GM23338 (cell line): ENCODE results near the gene ATF1. TPM values are rescaled to one million over a fixed set of nuclear protein-coding genes. Genes with fewer than 3 reads are reported as not detected.
"Not testable (repeated sequence)": the region's sequence is repeated elsewhere in the genome, so short reads cannot be mapped to it uniquely, and the experiment has no call there.

Experiments
- ATAC-seq: fragments of 200-7000 bp; cut with Tn5 transposase; 3 replicates; pipeline ENCODE4 v1.9.1; 2020
- DNase-seq: peaks from one replicate; pipeline ENCODE4 v3.0.0-alpha.2; 2015; ENCODE audit warnings: low spot score
- H2AFZ ChIP-seq: fragments of 200-600 bp; sonication (generic); 2 replicates; pipeline ENCODE4 v1.8.0; 2016; ENCODE audit warnings: antibody characterized with exemption, mild to moderate bottlenecking, moderate library complexity
- H3F3A ChIP-seq: fragments of 200-600 bp; sonication (generic); replicated peaks from 2 replicates; pipeline ENCODE4 v1.8.0; 2017; ENCODE audit warnings: antibody characterized with exemption, mixed run types, low read depth
- H3K27ac ChIP-seq: fragments of 200-600 bp; sonication (generic); 2 replicates; pipeline ENCODE4 v1.6.1; 2016; ENCODE audit warnings: low read depth
- H3K27me3 ChIP-seq: fragments of 200-600 bp; sonication (generic); 2 replicates; pipeline ENCODE4 v1.8.0; 2016; ENCODE audit warnings: mild to moderate bottlenecking, mixed run types, moderate library complexity; ENCODE audit not compliant: insufficient read depth
- H3K36me3 ChIP-seq: fragments of 200-600 bp; sonication (generic); 2 replicates; pipeline ENCODE4 v1.8.0; 2016; ENCODE audit warnings: mild to moderate bottlenecking; ENCODE audit not compliant: insufficient read depth
- H3K4me1 ChIP-seq: fragments of 200-600 bp; sonication (generic); 2 replicates; pipeline ENCODE4 v1.8.0; 2016; ENCODE audit warnings: mild to moderate bottlenecking, moderate library complexity; ENCODE audit not compliant: insufficient read depth
- H3K4me2 ChIP-seq: fragments of 200-600 bp; sonication (generic); 2 replicates; pipeline ENCODE4 v1.7.1; 2017; ENCODE audit warnings: mixed run types
- H3K4me3 ChIP-seq: fragments of 200-600 bp; sonication (generic); 2 replicates; pipeline ENCODE4 v1.6.1; 2016; ENCODE audit warnings: mixed run types
- H3K79me2 ChIP-seq: fragments of 200-600 bp; sonication (generic); replicated peaks from 2 replicates; pipeline ENCODE4 v1.8.0; 2017; ENCODE audit warnings: mild to moderate bottlenecking; ENCODE audit not compliant: insufficient read depth
- H3K9me2 ChIP-seq: fragments of 200-600 bp; sonication (generic); 2 replicates; pipeline ENCODE4 v1.8.0; 2017; ENCODE audit not compliant: insufficient read depth
- H4K20me1 ChIP-seq: fragments of 200-600 bp; sonication (generic); replicated peaks from 2 replicates; pipeline ENCODE4 v1.8.0; 2017; ENCODE audit warnings: mild to moderate bottlenecking; ENCODE audit not compliant: insufficient read depth
- H3K27ac Mint-ChIP-seq: 2 replicates; pipeline ENCODE4 v1.8.0; 2020; ENCODE audit warnings: inconsistent platforms, mild to moderate bottlenecking, moderate library complexity, mixed read lengths
- H3K27me3 Mint-ChIP-seq: 3 replicates; pipeline ENCODE4 v1.8.0; 2022; ENCODE audit warnings: low read depth, mild to moderate bottlenecking, moderate library complexity, mixed read lengths, inconsistent platforms; ENCODE audit not compliant: insufficient read depth, poor library complexity
- H3K36me3 Mint-ChIP-seq: 3 replicates; pipeline ENCODE4 v1.8.0; 2021; ENCODE audit warnings: low read depth, mild to moderate bottlenecking, inconsistent platforms, moderate library complexity, mixed read lengths
- H3K4me1 Mint-ChIP-seq: 3 replicates; pipeline ENCODE4 v1.8.0; 2020; ENCODE audit warnings: mild to moderate bottlenecking, inconsistent platforms, mixed read lengths
- H3K4me3 Mint-ChIP-seq: 3 replicates; pipeline ENCODE4 v1.8.0; 2021; ENCODE audit warnings: moderate library complexity, mild to moderate bottlenecking, inconsistent platforms, mixed read lengths
- H3K9me3 Mint-ChIP-seq: 3 replicates; pipeline ENCODE4 v1.8.0; 2020; ENCODE audit warnings: moderate library complexity, mild to moderate bottlenecking, inconsistent platforms, mixed read lengths
- CREB1 ChIP-seq: fragments of 250-450 bp; sonication (Bioruptor Pico); IDR thresholded peaks from 2 replicates; pipeline ENCODE4 v1.5.0; 2020; ENCODE audit warnings: low read depth, mild to moderate bottlenecking, moderate library complexity
- EZH2 ChIP-seq: fragments of 200-600 bp; sonication (generic); IDR thresholded peaks from one replicate; pipeline ENCODE4 v1.8.0; 2017; ENCODE audit warnings: antibody characterized with exemption, mild to moderate bottlenecking, low read depth; ENCODE audit not compliant: unreplicated experiment
- JUNB ChIP-seq: IDR thresholded peaks from one replicate; pipeline ENCODE4 v1.6.1; 2016; ENCODE audit warnings: antibody characterized with exemption; ENCODE audit not compliant: unreplicated experiment
- POLR2AphosphoS5 ChIP-seq: IDR thresholded peaks from 2 replicates; pipeline ENCODE4 v1.6.1; 2016; ENCODE audit warnings: antibody characterized with exemption, low read depth
- STAT1 ChIP-seq: IDR thresholded peaks from one replicate; pipeline ENCODE4 v1.6.1; 2016; ENCODE audit warnings: antibody characterized with exemption; ENCODE audit not compliant: unreplicated experiment
- ZNF114 ChIP-seq: fragments of 250-450 bp; sonication (Bioruptor Pico); IDR thresholded peaks from 2 replicates; pipeline ENCODE4 v1.5.0; 2020; ENCODE audit warnings: mild to moderate bottlenecking, moderate library complexity
- polyA plus RNA-seq: library from polyadenylated mRNA; unstranded; fragments of >200 nt; fragmentation: Nextera tagmentation; extraction: Ambion mirVana; gene quantifications from 2 replicates; pipeline ENCODE4 v1.2.1, GENCODE V29; 2016
- total RNA-seq: library from RNA; depleted of rRNA; stranded (reverse); fragments of >200 nt; shearing (Covaris generic); gene quantifications from 2 replicates; pipeline ENCODE4 v1.2.3, GENCODE V29; 2014

Gene ATF1
- total and polyA plus RNA-seq, 2 experiments from 2014 or later, result 17.5 to 22.7 TPM

DNA sequence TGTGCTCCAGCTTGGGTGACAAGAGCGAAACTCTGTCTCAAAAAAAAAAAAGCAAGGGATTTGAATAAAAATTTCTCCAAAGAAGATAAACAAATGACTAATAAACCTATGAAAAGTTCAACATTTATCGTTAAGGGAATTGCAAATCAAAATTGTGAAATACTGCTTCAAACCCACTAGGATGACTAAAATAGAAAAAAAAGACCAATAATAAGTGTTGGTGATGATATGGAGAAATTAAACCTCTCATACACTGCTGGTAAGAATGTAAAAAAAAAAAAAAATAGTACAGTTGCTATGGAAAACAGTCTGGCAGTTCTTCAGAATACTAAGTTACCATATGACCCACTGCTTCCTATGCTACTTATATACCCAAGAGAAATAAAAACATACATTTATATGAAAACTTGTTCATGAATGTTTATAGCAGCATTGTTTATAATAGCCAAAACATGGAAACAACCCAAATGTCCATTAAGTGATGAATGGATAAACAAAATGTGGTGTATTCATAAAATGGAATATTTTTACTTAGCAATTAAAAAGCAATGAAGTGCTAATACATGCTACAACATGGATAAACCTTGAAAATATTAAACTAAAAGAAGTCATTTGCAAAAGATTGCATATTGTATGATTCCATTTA is 39.5 kb downstream of the ATF1 start:
- Mint-ChIP-seq H3K4me3 (no peak overlapping the region), H3K9me3 (peaks cover 18% of the 10 kb centered on the region), H3K27me3 (peaks cover 6% of the 10 kb centered on the region), H3K4me1 (no peaks in the 10 kb centered on the region), H3K27ac (no peak overlapping the region), H3K36me3 (peaks cover 37% of the 10 kb centered on the region)
- TF ChIP-seq ZNF114, result no peak
- TF ChIP-seq POLR2AphosphoS5, result no peak
- Histone ChIP-seq H3K9me2 (no peaks in the 10 kb centered on the region), H3K27me3 (no peaks in the 10 kb centered on the region), H3F3A (no peaks in the 10 kb centered on the region), H3K4me3 (no peak overlapping the region), H3K4me2 (no peak overlapping the region), H3K27ac (no peak overlapping the region), H3K4me1 (no peaks in the 10 kb centered on the region), H3K79me2 (no peaks in the 10 kb centered on the region; the same call in 1 of the 2 replicates), H4K20me1 (no peaks in the 10 kb centered on the region), H3K36me3 (peaks cover 13% of the 10 kb centered on the region), H2AFZ (no peak overlapping the region)
- DNase-seq (no peak), ATAC-seq (no peak)

- Mint-ChIP-seq H3K27ac (no peak overlapping the region), H3K9me3 (no peaks in the 10 kb centered on the region), H3K4me1 (no peaks in the 10 kb centered on the region), H3K27me3 (peaks cover 8% of the 10 kb centered on the region), H3K36me3 (peaks cover 22% of the 10 kb centered on the region), H3K4me3 (no peak overlapping the region)
- DNase-seq (no peak), ATAC-seq (no peak)
- Histone ChIP-seq H3F3A (no peaks in the 10 kb centered on the region), H2AFZ (no peak overlapping the region), H3K27ac (no peak overlapping the region), H3K4me3 (no peak overlapping the region), H3K4me1 (no peaks in the 10 kb centered on the region), H3K27me3 (no peaks in the 10 kb centered on the region), H3K4me2 (no peak overlapping the region), H3K79me2 (no peaks in the 10 kb centered on the region), H3K36me3 (peaks cover 4% of the 10 kb centered on the region), H4K20me1 (no peaks in the 10 kb centered on the region), H3K9me2 (no peaks in the 10 kb centered on the region)
- TF ChIP-seq STAT1, result no peak
- TF ChIP-seq EZH2, result no peak
- TF ChIP-seq POLR2AphosphoS5, result no peak
- no peak for TF ChIP-seq CREB1 (CRISPR knock-in tag)
- no peak for TF ChIP-seq JUNB
Measured at GRCh38 chr12:50806176-50806575, 42.3 kb downstream of the ATF1 start.

DNA sequence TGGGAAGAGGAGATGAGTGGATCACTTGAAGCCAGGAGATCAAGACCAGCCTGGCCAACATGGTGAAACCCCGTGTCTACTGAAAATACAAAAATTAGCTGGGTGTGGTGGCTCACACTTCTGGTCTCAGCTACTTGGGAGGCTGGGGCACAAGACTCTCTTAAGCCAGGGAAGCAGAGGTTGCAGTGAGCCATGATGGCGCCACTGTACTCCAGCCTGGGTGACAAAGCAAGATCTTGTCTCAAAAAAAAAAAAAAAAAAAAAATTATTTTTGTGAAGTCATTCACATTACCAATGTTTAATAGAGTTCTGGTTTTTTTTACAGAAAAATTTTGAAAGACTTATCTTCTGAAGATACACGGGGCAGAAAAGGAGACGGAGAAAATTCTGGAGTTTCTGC is 45.2 kb downstream of the ATF1 start:
- not testable (repeated sequence) for H3K4me1 ChIP-seq, H3K36me3 ChIP-seq, H3K27ac ChIP-seq, H4K20me1 ChIP-seq, H3K4me3 Mint-ChIP-seq, H3K27me3 Mint-ChIP-seq, H3K27ac Mint-ChIP-seq, H3K79me2 ChIP-seq, H3K9me2 ChIP-seq, H3K27me3 ChIP-seq, ATAC-seq, H3F3A ChIP-seq, H3K4me1 Mint-ChIP-seq, H3K4me3 ChIP-seq, H3K4me2 ChIP-seq, DNase-seq, H2AFZ ChIP-seq, H3K9me3 Mint-ChIP-seq
- H3K36me3 Mint-ChIP-seq, result peaks cover 32% of the 10 kb centered on the region

DNA sequence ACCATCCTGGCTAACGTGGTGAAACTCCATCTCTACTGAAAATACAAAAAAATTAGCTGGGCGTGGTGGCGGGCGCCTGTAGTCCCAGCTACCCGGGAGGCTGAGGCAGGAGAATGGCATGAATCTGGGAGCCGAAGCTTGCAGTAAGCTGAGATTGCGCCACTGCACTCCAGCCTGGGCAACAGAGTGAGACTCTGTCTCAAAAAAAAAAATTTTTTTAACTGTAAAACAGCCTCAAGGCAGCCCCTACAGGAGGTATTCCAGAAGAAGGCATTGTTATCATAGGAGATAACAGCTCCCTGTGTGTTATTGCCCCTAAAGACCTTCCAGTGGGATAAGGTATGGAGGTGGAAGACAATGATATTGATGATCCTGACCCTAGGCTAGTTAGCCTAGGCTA is 51.0 kb downstream of the ATF1 start:
- peaks cover 31% of the 10 kb centered on the region for H3K36me3 ChIP-seq
- H3K27ac Mint-ChIP-seq, H3K27ac ChIP-seq, H3K9me3 Mint-ChIP-seq, ATAC-seq, H3K4me3 Mint-ChIP-seq, H3K27me3 Mint-ChIP-seq, DNase-seq, H3K4me1 ChIP-seq, H3F3A ChIP-seq, H3K4me1 Mint-ChIP-seq, H3K79me2 ChIP-seq, H2AFZ ChIP-seq, H3K9me2 ChIP-seq, H3K4me2 ChIP-seq, H4K20me1 ChIP-seq, H3K4me3 ChIP-seq, H3K27me3 ChIP-seq: not testable (repeated sequence)
- H3K36me3 Mint-ChIP-seq, result peaks cover 52% of the 10 kb centered on the region
